HepG2 (cell line): ENCODE data around the gene SLC38A2. TPM values are rescaled to one million over a fixed set of nuclear protein-coding genes. Genes with fewer than 3 reads are reported as not detected.

Experiments used
- ATAD3A ChIP-seq: sonication (generic); formaldehyde crosslinking; IDR thresholded peaks from 2 replicates; pipeline ENCODE4 v1.4.0; 2020; ENCODE audit warnings: missing genetic modification reagents
- BORCS8-MEF2B ChIP-seq: sonication (generic); formaldehyde crosslinking; IDR thresholded peaks from 2 replicates; pipeline ENCODE4 v1.8.0; 2022; ENCODE audit warnings: mild to moderate bottlenecking, missing genetic modification reagents
- DPF2 ChIP-seq: sonication (generic); formaldehyde crosslinking; IDR thresholded peaks from 2 replicates; pipeline ENCODE4 v1.4.0; 2020; ENCODE audit warnings: mild to moderate bottlenecking, low read depth, missing genetic modification reagents, borderline replicate concordance
- IRX3 ChIP-seq: sonication (generic); formaldehyde crosslinking; IDR thresholded peaks from 2 replicates; pipeline ENCODE4 v1.8.1; 2023; ENCODE audit warnings: mild to moderate bottlenecking, low read depth, missing genetic modification reagents, borderline replicate concordance
- REPIN1 ChIP-seq: sonication (generic); formaldehyde crosslinking; IDR thresholded peaks from 2 replicates; pipeline ENCODE4 v1.8.0; 2022; ENCODE audit warnings: missing genetic modification reagents, low read depth, mild to moderate bottlenecking, borderline replicate concordance
- SIN3A ChIP-seq: IDR thresholded peaks from 2 replicates; pipeline ENCODE4 v1.6.1; 2011; ENCODE audit warnings: low read depth, mild to moderate bottlenecking, control low read depth, low read length, borderline replicate concordance
- USF2 ChIP-seq, 2 experiments: sonication (generic) in 1 of 2; formaldehyde crosslinking in 1 of 2; IDR thresholded peaks; 2 replicates each; pipeline versions ENCODE4 v1.5.1 to v1.6.1; 2011 to 2020; ENCODE audit warnings: borderline replicate concordance in 1 of 2, low read depth in 1 of 2, low read length in 1 of 2, mild to moderate bottlenecking in 1 of 2, missing genetic modification reagents in 1 of 2, moderate library complexity in 1 of 2
- YY1 ChIP-seq: IDR thresholded peaks from 2 replicates; pipeline ENCODE4 v1.6.1; 2011; ENCODE audit warnings: low read length, low read depth, moderate library complexity, mild to moderate bottlenecking; ENCODE audit not compliant: insufficient read depth, insufficient replicate concordance
- ZFP82 ChIP-seq: sonication (generic); formaldehyde crosslinking; IDR thresholded peaks from 2 replicates; pipeline ENCODE4 v1.5.1; 2020; ENCODE audit warnings: mild to moderate bottlenecking, missing genetic modification reagents, borderline replicate concordance
- ZNF430 ChIP-seq: sonication (generic); formaldehyde crosslinking; IDR thresholded peaks from 2 replicates; pipeline ENCODE4 v1.9.0; 2021; ENCODE audit warnings: mild to moderate bottlenecking, missing genetic modification reagents
- ZNF766 ChIP-seq: sonication (generic); formaldehyde crosslinking; IDR thresholded peaks from 2 replicates; pipeline ENCODE4 v1.5.0; 2020; ENCODE audit warnings: missing genetic modification reagents, borderline replicate concordance
- ZSCAN29 ChIP-seq: sonication (generic); formaldehyde crosslinking; conservative IDR thresholded peaks from 2 replicates; pipeline ENCODE4 v1.4.0; 2020; ENCODE audit warnings: mild to moderate bottlenecking, missing genetic modification reagents
- polyA plus RNA-seq, 8 experiments: library from polyadenylated mRNA; depleted of rRNA in 3 of 8; stranded (reverse) in 7 of 8; unstranded in 1 of 8; fragments of >200 nt; fragmentation: Illumina TruSeq in 4 of 8; extraction: Trizol in 4 of 8; gene quantifications; 2 replicates each; pipeline versions ENCODE4 v1.2.1 to v1.2.3, GENCODE V29; 2011 to 2016; ENCODE audit warnings: low read depth in 4 of 8, missing spikeins in 1 of 8, mixed read lengths in 1 of 8; ENCODE audit not compliant: insufficient read depth in 1 of 8
- total RNA-seq, 5 experiments: library from RNA; depleted of rRNA; stranded (reverse); fragments of >200 nt; fragmentation: Illumina TruSeq; extraction: Trizol; gene quantifications; 2 replicates each; pipeline ENCODE4 v1.2.3, GENCODE V29; 2016; ENCODE audit warnings: low read depth in 1 of 5
- TF ChIP-seq, protein P1 (sequence below): sonication (generic); formaldehyde crosslinking; IDR thresholded peaks from 2 replicates; pipeline ENCODE4 v1.4.0; 2020; ENCODE audit warnings: missing genetic modification reagents
- TF ChIP-seq, protein P2 (sequence below): sonication (generic); formaldehyde crosslinking; IDR thresholded peaks from 2 replicates; pipeline ENCODE4 v1.4.0; 2020; ENCODE audit warnings: missing genetic modification reagents, mild to moderate bottlenecking, borderline replicate concordance
- TF ChIP-seq, protein P3 (sequence below): sonication (generic); formaldehyde crosslinking; IDR thresholded peaks from 2 replicates; pipeline ENCODE4 v1.4.0; 2020; ENCODE audit warnings: mild to moderate bottlenecking, low read depth, missing genetic modification reagents
- TF ChIP-seq, protein P4 (sequence below): sonication (generic); formaldehyde crosslinking; IDR thresholded peaks from 2 replicates; pipeline ENCODE4 v1.4.0; 2020; ENCODE audit warnings: missing genetic modification reagents

SLC38A2 gene
- total and polyA plus RNA-seq, 2 of the 13 experiments (the other 11 are each of a cell fraction or from before 2014, with no cell fraction given), result 368 to 880 TPM

GRCh38 chr12:46382964-46383653, 10.5 kb upstream of the SLC38A2 start (continued):
- TF ChIP-seq ZNF766 (CRISPR knock-in tag) (0 out of 2 replicates have a peak, but pooled peaks have one; percentile 58), ZSCAN29 (CRISPR knock-in tag) (no peak), YY1 (peak; percentile 72), DPF2 (no peak), ZNF430 (CRISPR knock-in tag) (peak; percentile 15; the same call in 1 of the 2 replicates), IRX3 (no peak), REPIN1 (CRISPR knock-in tag) (peak; percentile 12; the same call in 1 of the 2 replicates), BORCS8-MEF2B (peak; percentile 61; the same call in 1 of the 2 replicates), USF2 (IDR thresholded peaks at IDR 0.05; ENCODE audit: low read depth, low read length) (peak; percentile 77), USF2 (CRISPR knock-in tag; IDR thresholded peaks at IDR 0.05; ENCODE audit: borderline replicate concordance) (peak; percentile 85; the same call in 1 of the 2 replicates), ATAD3A (no peak), SIN3A (no peak), ZFP82 (CRISPR knock-in tag) (peak; percentile 47)
- TF ChIP-seq, protein P1, sequence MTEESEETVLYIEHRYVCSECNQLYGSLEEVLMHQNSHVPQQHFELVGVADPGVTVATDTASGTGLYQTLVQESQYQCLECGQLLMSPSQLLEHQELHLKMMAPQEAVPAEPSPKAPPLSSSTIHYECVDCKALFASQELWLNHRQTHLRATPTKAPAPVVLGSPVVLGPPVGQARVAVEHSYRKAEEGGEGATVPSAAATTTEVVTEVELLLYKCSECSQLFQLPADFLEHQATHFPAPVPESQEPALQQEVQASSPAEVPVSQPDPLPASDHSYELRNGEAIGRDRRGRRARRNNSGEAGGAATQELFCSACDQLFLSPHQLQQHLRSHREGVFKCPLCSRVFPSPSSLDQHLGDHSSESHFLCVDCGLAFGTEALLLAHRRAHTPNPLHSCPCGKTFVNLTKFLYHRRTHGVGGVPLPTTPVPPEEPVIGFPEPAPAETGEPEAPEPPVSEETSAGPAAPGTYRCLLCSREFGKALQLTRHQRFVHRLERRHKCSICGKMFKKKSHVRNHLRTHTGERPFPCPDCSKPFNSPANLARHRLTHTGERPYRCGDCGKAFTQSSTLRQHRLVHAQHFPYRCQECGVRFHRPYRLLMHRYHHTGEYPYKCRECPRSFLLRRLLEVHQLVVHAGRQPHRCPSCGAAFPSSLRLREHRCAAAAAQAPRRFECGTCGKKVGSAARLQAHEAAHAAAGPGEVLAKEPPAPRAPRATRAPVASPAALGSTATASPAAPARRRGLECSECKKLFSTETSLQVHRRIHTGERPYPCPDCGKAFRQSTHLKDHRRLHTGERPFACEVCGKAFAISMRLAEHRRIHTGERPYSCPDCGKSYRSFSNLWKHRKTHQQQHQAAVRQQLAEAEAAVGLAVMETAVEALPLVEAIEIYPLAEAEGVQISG (CRISPR knock-in tag), result no peak; the same call in 1 of the 2 replicates
- TF ChIP-seq, protein P2, sequence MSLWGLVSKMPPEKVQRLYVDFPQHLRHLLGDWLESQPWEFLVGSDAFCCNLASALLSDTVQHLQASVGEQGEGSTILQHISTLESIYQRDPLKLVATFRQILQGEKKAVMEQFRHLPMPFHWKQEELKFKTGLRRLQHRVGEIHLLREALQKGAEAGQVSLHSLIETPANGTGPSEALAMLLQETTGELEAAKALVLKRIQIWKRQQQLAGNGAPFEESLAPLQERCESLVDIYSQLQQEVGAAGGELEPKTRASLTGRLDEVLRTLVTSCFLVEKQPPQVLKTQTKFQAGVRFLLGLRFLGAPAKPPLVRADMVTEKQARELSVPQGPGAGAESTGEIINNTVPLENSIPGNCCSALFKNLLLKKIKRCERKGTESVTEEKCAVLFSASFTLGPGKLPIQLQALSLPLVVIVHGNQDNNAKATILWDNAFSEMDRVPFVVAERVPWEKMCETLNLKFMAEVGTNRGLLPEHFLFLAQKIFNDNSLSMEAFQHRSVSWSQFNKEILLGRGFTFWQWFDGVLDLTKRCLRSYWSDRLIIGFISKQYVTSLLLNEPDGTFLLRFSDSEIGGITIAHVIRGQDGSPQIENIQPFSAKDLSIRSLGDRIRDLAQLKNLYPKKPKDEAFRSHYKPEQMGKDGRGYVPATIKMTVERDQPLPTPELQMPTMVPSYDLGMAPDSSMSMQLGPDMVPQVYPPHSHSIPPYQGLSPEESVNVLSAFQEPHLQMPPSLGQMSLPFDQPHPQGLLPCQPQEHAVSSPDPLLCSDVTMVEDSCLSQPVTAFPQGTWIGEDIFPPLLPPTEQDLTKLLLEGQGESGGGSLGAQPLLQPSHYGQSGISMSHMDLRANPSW (CRISPR knock-in tag), result no peak
- TF ChIP-seq, protein P3, sequence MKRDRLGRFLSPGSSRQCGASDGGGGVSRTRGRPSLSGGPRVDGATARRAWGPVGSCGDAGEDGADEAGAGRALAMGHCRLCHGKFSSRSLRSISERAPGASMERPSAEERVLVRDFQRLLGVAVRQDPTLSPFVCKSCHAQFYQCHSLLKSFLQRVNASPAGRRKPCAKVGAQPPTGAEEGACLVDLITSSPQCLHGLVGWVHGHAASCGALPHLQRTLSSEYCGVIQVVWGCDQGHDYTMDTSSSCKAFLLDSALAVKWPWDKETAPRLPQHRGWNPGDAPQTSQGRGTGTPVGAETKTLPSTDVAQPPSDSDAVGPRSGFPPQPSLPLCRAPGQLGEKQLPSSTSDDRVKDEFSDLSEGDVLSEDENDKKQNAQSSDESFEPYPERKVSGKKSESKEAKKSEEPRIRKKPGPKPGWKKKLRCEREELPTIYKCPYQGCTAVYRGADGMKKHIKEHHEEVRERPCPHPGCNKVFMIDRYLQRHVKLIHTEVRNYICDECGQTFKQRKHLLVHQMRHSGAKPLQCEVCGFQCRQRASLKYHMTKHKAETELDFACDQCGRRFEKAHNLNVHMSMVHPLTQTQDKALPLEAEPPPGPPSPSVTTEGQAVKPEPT (CRISPR knock-in tag), result no peak
- TF ChIP-seq, protein P4, sequence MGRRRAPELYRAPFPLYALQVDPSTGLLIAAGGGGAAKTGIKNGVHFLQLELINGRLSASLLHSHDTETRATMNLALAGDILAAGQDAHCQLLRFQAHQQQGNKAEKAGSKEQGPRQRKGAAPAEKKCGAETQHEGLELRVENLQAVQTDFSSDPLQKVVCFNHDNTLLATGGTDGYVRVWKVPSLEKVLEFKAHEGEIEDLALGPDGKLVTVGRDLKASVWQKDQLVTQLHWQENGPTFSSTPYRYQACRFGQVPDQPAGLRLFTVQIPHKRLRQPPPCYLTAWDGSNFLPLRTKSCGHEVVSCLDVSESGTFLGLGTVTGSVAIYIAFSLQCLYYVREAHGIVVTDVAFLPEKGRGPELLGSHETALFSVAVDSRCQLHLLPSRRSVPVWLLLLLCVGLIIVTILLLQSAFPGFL, result no peak
